B cell (primary cell): ENCODE data around the gene CCDC186. TPM values are rescaled to one million over a fixed set of nuclear protein-coding genes. Genes with fewer than 3 reads are reported as not detected.

Experiments used
- ATAC-seq: fragments of 200-7000 bp; cut with Tn5 transposase; one replicate; pipeline ENCODE4 v1.10.0; 2021; ENCODE audit warnings: low read depth, mild to moderate bottlenecking, moderate number of reproducible peaks, moderate library complexity
- CTCF ChIA-PET: fragments of 350-600 bp; sonication (Branson Sonifier 250); formaldehyde crosslinking; loops from one replicate; lab custom pipeline; 2021; ENCODE audit warnings: antibody characterized with exemption, inconsistent platforms; lab: Charles Lee
- POLR2A ChIA-PET: fragments of 350-600 bp; sonication (Branson Sonifier 250); formaldehyde crosslinking; loops from one replicate; lab custom pipeline; 2021; ENCODE audit warnings: antibody characterized with exemption; lab: Charles Lee
- DNase-seq: peaks from one replicate; pipeline ENCODE4 v3.0.0; 2013
- H2AFZ ChIP-seq: 2 replicates; pipeline ENCODE4 v1.6.1; 2012; ENCODE audit warnings: mild to moderate bottlenecking, low read depth, low read length; ENCODE audit not compliant: insufficient read depth, poor library complexity, severe bottlenecking
- H3K27ac ChIP-seq, 2 donors: 1 replicate in 1 of 2; 2 replicates in 1 of 2; pipeline ENCODE4 v1.5.1; 2012 to 2013; ENCODE audit warnings: low read length in 2 of 2, mild to moderate bottlenecking in 2 of 2, moderate library complexity in 1 of 2
- H3K27me3 ChIP-seq, 4 experiments: fragments of 200-600 bp in 1 of 4; sonication (generic) in 1 of 4; replicated peaks in 1 of 4; 1 replicate in 2 of 4; 2 replicates in 2 of 4; pipeline versions ENCODE4 v1.6.1 to v1.7.0; 2013 to 2016; ENCODE audit warnings: low read length in 3 of 4, mild to moderate bottlenecking in 2 of 4, mixed read lengths in 1 of 4, moderate library complexity in 1 of 4; ENCODE audit not compliant: insufficient read depth in 4 of 4, control insufficient read depth in 3 of 4; ENCODE audit errors: control extremely low read depth in 1 of 4
- H3K36me3 ChIP-seq, 2 experiments: replicated peaks in 1 of 2; 1 replicate in 1 of 2; 2 replicates in 1 of 2; pipeline versions ENCODE4 v1.6.1 to v1.7.1; 2013; ENCODE audit warnings: low read length in 1 of 2; ENCODE audit not compliant: insufficient read depth in 2 of 2, control insufficient read depth in 1 of 2; ENCODE audit errors: control extremely low read depth in 1 of 2, extremely low read depth in 1 of 2
- H3K4me1 ChIP-seq, 2 donors: fragments of 200-600 bp in 1 of 2; sonication (generic) in 1 of 2; 1 replicate in 1 of 2; 2 replicates in 1 of 2; pipeline versions ENCODE4 v1.5.1 to v1.6.1; 2013 to 2017; ENCODE audit warnings: low read length in 2 of 2; ENCODE audit not compliant: control insufficient read depth in 2 of 2, insufficient read depth in 2 of 2
- H3K4me2 ChIP-seq: replicated peaks from 2 replicates; pipeline ENCODE3; 2012; ENCODE audit warnings: mild to moderate bottlenecking, low read depth, low read length; ENCODE audit not compliant: poor library complexity, severe bottlenecking
- H3K4me3 ChIP-seq, 5 experiments: fragments of 200-600 bp in 1 of 5; sonication (generic) in 1 of 5; 1 replicate in 3 of 5; 2 replicates in 2 of 5; pipeline versions ENCODE4 v1.5.1 to v1.7.0; 2011 to 2016; ENCODE audit warnings: low read length in 4 of 5, mild to moderate bottlenecking in 4 of 5, low read depth in 2 of 5, control low read depth in 1 of 5, moderate library complexity in 1 of 5; ENCODE audit not compliant: insufficient read depth in 1 of 5; ENCODE audit errors: control extremely low read depth in 1 of 5, extremely low read depth in 1 of 5
- H3K79me2 ChIP-seq: fragments of 200-600 bp; sonication (generic); one replicate; pipeline ENCODE4 v1.6.0; 2016; ENCODE audit warnings: low read length; ENCODE audit not compliant: control insufficient read depth, insufficient read depth
- H3K9ac ChIP-seq: fragments of 200-600 bp; sonication (generic); 2 replicates; pipeline ENCODE4 v1.6.1; 2017; ENCODE audit warnings: mild to moderate bottlenecking, low read length, moderate library complexity
- H3K9me3 ChIP-seq, 3 donors: one replicate each; pipeline versions ENCODE4 v1.6.1 to v1.7.1; 2013; ENCODE audit warnings: low read length in 2 of 3; ENCODE audit not compliant: control insufficient read depth in 2 of 3, insufficient read depth in 1 of 3; ENCODE audit errors: control extremely low read depth in 1 of 3
- H4K20me1 ChIP-seq: 2 replicates; pipeline ENCODE4 v1.6.0; 2012; ENCODE audit warnings: mild to moderate bottlenecking, low read length; ENCODE audit not compliant: insufficient read depth, control insufficient read depth, poor library complexity, severe bottlenecking
- H3K27ac Mint-ChIP-seq: one replicate; pipeline ENCODE4 v1.8.0; 2021; ENCODE audit warnings: mixed read lengths
- H3K27me3 Mint-ChIP-seq: one replicate; pipeline ENCODE4 v1.8.0; 2021; ENCODE audit warnings: mixed read lengths
- H3K4me1 Mint-ChIP-seq: one replicate; pipeline ENCODE4 v1.8.0; 2021; ENCODE audit warnings: mixed read lengths
- H3K4me3 Mint-ChIP-seq: one replicate; pipeline ENCODE4 v1.8.0; 2021; ENCODE audit warnings: mixed read lengths
- H3K9me3 Mint-ChIP-seq: one replicate; pipeline ENCODE4 v1.8.0; 2022; ENCODE audit warnings: mixed read lengths; ENCODE audit not compliant: insufficient read depth
- EZH2 ChIP-seq: IDR thresholded peaks from 2 replicates; pipeline ENCODE4 v1.6.1; 2012; ENCODE audit warnings: borderline replicate concordance, low read depth, mild to moderate bottlenecking, moderate library complexity, low read length; ENCODE audit not compliant: insufficient read depth, poor library complexity, severe bottlenecking
- WGBS: methylation state at CpG from one replicate; pipeline ENCODE4 v1.1.5; 2013; ENCODE audit warnings: missing lambda C conversion rate; ENCODE audit not compliant: insufficient coverage; 5-methylcytosine and 5-hydroxymethylcytosine counted together
- intact Hi-C: fragments of 100-400 bp; cut with micrococcal nuclease; formaldehyde crosslinking; loops from one replicate; pipeline ENCODE4 v1.10.0; 2022
- polyA plus RNA-seq: library from polyadenylated mRNA; depleted of rRNA; stranded (reverse); fragments of >200 nt; gene quantifications from 2 replicates; pipeline ENCODE4 v1.2.3, GENCODE V29; 2012
- total RNA-seq, 2 donors: library from RNA; stranded (reverse); fragments of 120-200 nt in 1 of 2; gene quantifications; 1 replicate in 1 of 2; 2 replicates in 1 of 2; pipeline versions ENCODE4 v1.2.3 to v1.2.4, GENCODE V29; 2013 to 2022
- TF ChIP-seq, protein P1 (sequence below): fragments of 200-600 bp; IDR thresholded peaks from one replicate; pipeline ENCODE4 v1.8.0; 2022; ENCODE audit warnings: antibody characterized with exemption, mild to moderate bottlenecking

The CCDC186 gene
- total and polyA plus RNA-seq, 2 donors (not counting 1 experiment from before 2014, with no cell fraction given), result 8.0 to 33.8 TPM

DNA sequence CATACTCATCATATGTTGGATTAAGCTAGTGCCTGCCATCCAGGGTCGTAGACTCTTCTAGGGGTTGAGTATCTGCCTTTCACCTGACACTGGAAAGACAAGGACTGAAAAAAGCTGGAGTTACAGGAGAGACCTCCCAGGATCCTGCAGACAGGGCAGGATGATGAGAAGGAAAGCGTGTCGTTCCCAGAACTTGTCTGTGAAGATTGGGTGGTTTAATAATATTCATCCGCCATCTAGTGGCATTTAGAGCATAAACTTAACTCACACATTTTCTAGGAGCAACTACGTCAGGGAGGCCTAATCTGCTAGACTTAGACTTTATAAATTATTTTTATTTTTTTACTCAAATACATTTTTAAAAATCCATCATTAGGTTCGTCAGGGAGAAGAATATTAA lies 70.7 kb downstream of the CCDC186 start:
- Histone ChIP-seq H3K79me2 (no peaks in the 10 kb centered on the region), H2AFZ (no peak overlapping the region), H3K4me2 (peak overlapping the region; percentile 6), H3K27ac (no peak overlapping the region), H3K9ac (no peak overlapping the region), H3K36me3 (no peaks in the 10 kb centered on the region), H3K9me3 (peaks cover 0 to 10% (median 0%) of the 10 kb centered on the region in 3 donors), H3K27me3 (peaks cover 0 to 20% (median 9%) of the 10 kb centered on the region in 4 experiments), H3K4me1 (peaks cover 34 to 38% of the 10 kb centered on the region in 2 donors), H4K20me1 (no peaks in the 10 kb centered on the region), H3K4me3 (no peak overlapping the region)
- Mint-ChIP-seq H3K27me3 (peaks cover 22% of the 10 kb centered on the region), H3K4me1 (peaks cover 37% of the 10 kb centered on the region), H3K27ac (no peak overlapping the region), H3K4me3 (no peak overlapping the region), H3K9me3 (no peaks in the 10 kb centered on the region)
- ChIA-PET POLR2A (no interaction called here), CTCF (interaction anchor here (0.5 to 10.6 kb wide), 23 partner anchors 8 to 424 kb away, joined by 3 to 242 read pairs (median 3); partner anchors contain the start of genes CASP7 and CCDC186)
- ATAC-seq, result no peak
- 60% methylated on average over 1 of the region's 6 CpGs for WGBS
- intact Hi-C loops, result loop anchor here (1.0 to 2.0 kb wide), 2 partner anchors 230 to 304 kb away; no protein-coding TSS in a partner anchor
- no peak for TF ChIP-seq EZH2
- TF ChIP-seq, protein P1, sequence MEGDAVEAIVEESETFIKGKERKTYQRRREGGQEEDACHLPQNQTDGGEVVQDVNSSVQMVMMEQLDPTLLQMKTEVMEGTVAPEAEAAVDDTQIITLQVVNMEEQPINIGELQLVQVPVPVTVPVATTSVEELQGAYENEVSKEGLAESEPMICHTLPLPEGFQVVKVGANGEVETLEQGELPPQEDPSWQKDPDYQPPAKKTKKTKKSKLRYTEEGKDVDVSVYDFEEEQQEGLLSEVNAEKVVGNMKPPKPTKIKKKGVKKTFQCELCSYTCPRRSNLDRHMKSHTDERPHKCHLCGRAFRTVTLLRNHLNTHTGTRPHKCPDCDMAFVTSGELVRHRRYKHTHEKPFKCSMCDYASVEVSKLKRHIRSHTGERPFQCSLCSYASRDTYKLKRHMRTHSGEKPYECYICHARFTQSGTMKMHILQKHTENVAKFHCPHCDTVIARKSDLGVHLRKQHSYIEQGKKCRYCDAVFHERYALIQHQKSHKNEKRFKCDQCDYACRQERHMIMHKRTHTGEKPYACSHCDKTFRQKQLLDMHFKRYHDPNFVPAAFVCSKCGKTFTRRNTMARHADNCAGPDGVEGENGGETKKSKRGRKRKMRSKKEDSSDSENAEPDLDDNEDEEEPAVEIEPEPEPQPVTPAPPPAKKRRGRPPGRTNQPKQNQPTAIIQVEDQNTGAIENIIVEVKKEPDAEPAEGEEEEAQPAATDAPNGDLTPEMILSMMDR, result peak; percentile 47
- DNase-seq, result peak; percentile 61

GRCh38 chr10:114102256-114102655 lies 71.7 kb downstream of the CCDC186 start:
- WGBS, result 0% methylated on average over 1 of the region's 2 CpGs

More at GRCh38 chr10:114102256-114102655, 71.7 kb downstream of the CCDC186 start:
- Histone ChIP-seq H3K9ac (no peak overlapping the region), H3K27me3 (peaks cover 0 to 20% (median 9%) of the 10 kb centered on the region in 4 experiments), H4K20me1 (no peaks in the 10 kb centered on the region), H3K27ac (no peak overlapping the region), H3K36me3 (no peaks in the 10 kb centered on the region), H3K9me3 (peaks cover 0 to 10% (median 0%) of the 10 kb centered on the region in 3 donors), H3K4me1 (peaks cover 44 to 48% of the 10 kb centered on the region in 2 donors), H2AFZ (no peak overlapping the region), H3K79me2 (no peaks in the 10 kb centered on the region), H3K4me2 (no peak overlapping the region), H3K4me3 (no peak overlapping the region)
- Mint-ChIP-seq H3K4me1 (peaks cover 42% of the 10 kb centered on the region), H3K27me3 (peaks cover 22% of the 10 kb centered on the region), H3K4me3 (no peak overlapping the region), H3K9me3 (no peaks in the 10 kb centered on the region), H3K27ac (no peak overlapping the region)
- no peak for DNase-seq
- intact Hi-C loops, result loop anchor here (2.0 kb wide), 1 partner anchor 229 kb away; no protein-coding TSS in a partner anchor
- TF ChIP-seq EZH2, result no peak
- TF ChIP-seq, protein P1, result no peak
- ATAC-seq, result no peak
- ChIA-PET CTCF (interaction anchor here (1.3 to 10.6 kb wide), 9 partner anchors 9 to 423 kb away, joined by 3 to 242 read pairs (median 8); partner anchors contain the start of gene CASP7), POLR2A (no interaction called here)
